Mesenchymal stem cell (in vitro differentiated cells and primary cell): ENCODE measurements around the gene CCDC80.
"Not testable (repeated sequence)": the region's sequence is repeated elsewhere in the genome, so short reads cannot be mapped to it uniquely, and the experiment has no call there.

Experiments used
- DNase-seq: peaks from one replicate; pipeline ENCODE4 v3.0.0-alpha.2; 2013
- H2AFZ ChIP-seq: one replicate; pipeline ENCODE4 v1.6.1; 2013; ENCODE audit warnings: low read depth, mild to moderate bottlenecking, control low read depth, inconsistent platforms, low read length, moderate library complexity
- H2AK5ac ChIP-seq: 2 replicates; pipeline ENCODE4 v1.6.1; 2013; ENCODE audit warnings: low read length, moderate library complexity, mild to moderate bottlenecking, inconsistent platforms; ENCODE audit not compliant: severe bottlenecking
- H2BK120ac ChIP-seq: one replicate; pipeline ENCODE4 v1.6.1; 2013; ENCODE audit warnings: low read depth, mild to moderate bottlenecking, inconsistent platforms, low read length, moderate library complexity
- H2BK12ac ChIP-seq, 2 experiments: one replicate each; pipeline ENCODE4 v1.6.1; 2013; ENCODE audit warnings: inconsistent platforms in 2 of 2, low read length in 2 of 2, mild to moderate bottlenecking in 2 of 2, moderate library complexity in 2 of 2, control low read depth in 1 of 2
- H2BK15ac ChIP-seq: one replicate; pipeline ENCODE4 v1.6.1; 2013; ENCODE audit warnings: mild to moderate bottlenecking, low read depth, inconsistent platforms; ENCODE audit not compliant: poor library complexity, severe bottlenecking
- H2BK5ac ChIP-seq: 2 replicates; pipeline ENCODE4 v1.6.1; 2013; ENCODE audit warnings: low read depth, mild to moderate bottlenecking, low read length, control low read depth, inconsistent platforms; ENCODE audit not compliant: poor library complexity, severe bottlenecking
- H3K14ac ChIP-seq, 2 experiments: one replicate each; pipeline ENCODE4 v1.6.1; 2013; ENCODE audit warnings: inconsistent platforms in 2 of 2, low read length in 2 of 2, control low read depth in 1 of 2, mild to moderate bottlenecking in 1 of 2, moderate library complexity in 1 of 2
- H3K18ac ChIP-seq, 2 experiments: one replicate each; pipeline ENCODE4 v1.6.1; 2013; ENCODE audit warnings: inconsistent platforms in 2 of 2, low read length in 2 of 2, control low read depth in 1 of 2, low read depth in 1 of 2, mild to moderate bottlenecking in 1 of 2
- H3K23ac ChIP-seq, 2 experiments: one replicate each; pipeline ENCODE4 v1.6.1; 2013; ENCODE audit warnings: inconsistent platforms in 2 of 2, low read length in 2 of 2, mild to moderate bottlenecking in 2 of 2, moderate library complexity in 2 of 2, control low read depth in 1 of 2
- H3K27ac ChIP-seq: 2 replicates; pipeline ENCODE4 v1.5.1; 2013; ENCODE audit warnings: mild to moderate bottlenecking, moderate library complexity, low read length, control low read depth, inconsistent platforms; ENCODE audit not compliant: poor library complexity, severe bottlenecking
- H3K27me3 ChIP-seq, 2 experiments: 2 replicates each; pipeline versions ENCODE4 v1.6.1 to v1.7.0; 2013; ENCODE audit warnings: low read length in 2 of 2, mild to moderate bottlenecking in 2 of 2, moderate library complexity in 2 of 2, control low read depth in 1 of 2, inconsistent platforms in 1 of 2; ENCODE audit not compliant: control insufficient read depth in 1 of 2, insufficient read depth in 1 of 2
- H3K36me3 ChIP-seq, 2 experiments: 2 replicates each; pipeline versions ENCODE4 v1.6.1 to v1.7.0; 2013; ENCODE audit warnings: low read length in 2 of 2, control low read depth in 1 of 2, inconsistent platforms in 1 of 2, low read depth in 1 of 2, mild to moderate bottlenecking in 1 of 2; ENCODE audit not compliant: insufficient read depth in 2 of 2, control insufficient read depth in 1 of 2
- H3K4ac ChIP-seq, 2 experiments: one replicate each; pipeline ENCODE4 v1.6.1; 2013; ENCODE audit warnings: inconsistent platforms in 2 of 2, low read length in 2 of 2, mild to moderate bottlenecking in 2 of 2, moderate library complexity in 2 of 2, control low read depth in 1 of 2, low read depth in 1 of 2
- H3K4me1 ChIP-seq: 2 replicates; pipeline ENCODE4 v1.6.1; 2013; ENCODE audit warnings: low read depth, low read length, control low read depth; ENCODE audit not compliant: control insufficient read depth, insufficient read depth
- H3K4me2 ChIP-seq: 2 replicates; pipeline ENCODE4 v1.6.1; 2013; ENCODE audit warnings: low read length, mild to moderate bottlenecking, inconsistent platforms; ENCODE audit not compliant: poor library complexity, severe bottlenecking
- H3K4me3 ChIP-seq, 2 experiments: 2 replicates each; pipeline versions ENCODE4 v1.5.1 to v1.7.0; 2013; ENCODE audit warnings: low read length in 2 of 2, mild to moderate bottlenecking in 2 of 2, control low read depth in 1 of 2, low read depth in 1 of 2; ENCODE audit not compliant: insufficient read depth in 1 of 2
- H3K79me1 ChIP-seq: replicated peaks from 2 replicates; pipeline ENCODE4 v1.6.1; 2013; ENCODE audit warnings: mild to moderate bottlenecking, control low read depth, low read length, inconsistent platforms; ENCODE audit not compliant: poor library complexity, severe bottlenecking
- H3K9ac ChIP-seq: 2 replicates; pipeline ENCODE4 v1.7.0; 2013; ENCODE audit warnings: mild to moderate bottlenecking, low read length, moderate library complexity
- H3K9me3 ChIP-seq: 2 replicates; pipeline ENCODE4 v1.7.0; 2013; ENCODE audit warnings: mild to moderate bottlenecking, low read length; ENCODE audit not compliant: control insufficient read depth
- H4K8ac ChIP-seq: one replicate; pipeline ENCODE4 v1.6.1; 2013; ENCODE audit warnings: inconsistent platforms, mild to moderate bottlenecking, low read length, moderate library complexity
- H4K91ac ChIP-seq: one replicate; pipeline ENCODE4 v1.6.1; 2013; ENCODE audit warnings: mild to moderate bottlenecking, low read length, inconsistent platforms
- WGBS: methylation state at CpG from one replicate; pipeline ENCODE4 v1.1.7; 2013; ENCODE audit warnings: mixed read lengths; 5-methylcytosine and 5-hydroxymethylcytosine counted together

Gene CCDC80

GRCh38 chr3:112568642-112569041 is 72.3 kb downstream of the CCDC80 start:
- no peak overlapping the region for H3K4ac ChIP-seq
- no peak overlapping the region for H3K14ac ChIP-seq
- no peak overlapping the region for H3K18ac ChIP-seq
- H3K9me3 ChIP-seq = no peaks in the 10 kb centered on the region
- no peak overlapping the region for H2AK5ac ChIP-seq
- no peak overlapping the region for H3K27ac ChIP-seq
- H4K8ac ChIP-seq = no peak overlapping the region
- H2BK120ac ChIP-seq = no peak overlapping the region
- no peak overlapping the region for H3K9ac ChIP-seq
- peaks cover 8% of the 10 kb centered on the region for H3K79me1 ChIP-seq
- H2BK15ac ChIP-seq = no peak overlapping the region
- no peak for DNase-seq
- H3K27me3 ChIP-seq = no peaks in the 10 kb centered on the region
- H2AFZ ChIP-seq = no peak overlapping the region
- 89% methylated on average over 2 of the region's 2 CpGs for WGBS
- no peak overlapping the region for H2BK5ac ChIP-seq
- H3K36me3 ChIP-seq = peaks cover 3 to 69% of the 10 kb centered on the region in 2 experiments
- H2BK12ac ChIP-seq = no peak overlapping the region
- no peak overlapping the region for H3K4me2 ChIP-seq
- no peak overlapping the region for H3K4me3 ChIP-seq
- no peak overlapping the region for H4K91ac ChIP-seq
- H3K23ac ChIP-seq = no peak overlapping the region
- no peaks in the 10 kb centered on the region for H3K4me1 ChIP-seq

GRCh38 chr3:112564940-112565305 is 76.0 kb downstream of the CCDC80 start:
- Histone ChIP-seq H3K36me3 (peaks cover 0 to 41% of the 10 kb centered on the region in 2 experiments), H3K27me3 (no peaks in the 10 kb centered on the region), H3K4me3 (no peak overlapping the region)

GRCh38 chr3:112564247-112564939 is 76.5 kb downstream of the CCDC80 start:
- not testable (repeated sequence) for H3K9me3 ChIP-seq, H2BK5ac ChIP-seq, H3K4ac ChIP-seq, H2AFZ ChIP-seq, H2BK120ac ChIP-seq, DNase-seq, H2AK5ac ChIP-seq, H2BK15ac ChIP-seq, H3K27ac ChIP-seq, H3K9ac ChIP-seq, H3K4me3 ChIP-seq, H3K18ac ChIP-seq, H3K79me1 ChIP-seq, H3K27me3 ChIP-seq, H3K14ac ChIP-seq, H4K91ac ChIP-seq, H2BK12ac ChIP-seq, H3K4me1 ChIP-seq, H3K4me2 ChIP-seq, H4K8ac ChIP-seq, H3K23ac ChIP-seq
- 75% methylated on average over 10 of the region's 15 CpGs for WGBS
- H3K36me3 ChIP-seq = peaks cover 0 to 35% of the 10 kb centered on the region in 2 experiments

More at GRCh38 chr3:112564940-112565305, 76.0 kb downstream of the CCDC80 start:
- Histone ChIP-seq H4K8ac (no peak overlapping the region), H2AK5ac (no peak overlapping the region), H3K27ac (no peak overlapping the region), H2BK5ac (no peak overlapping the region), H2BK15ac (no peak overlapping the region), H3K9me3 (no peaks in the 10 kb centered on the region), H3K4me2 (no peak overlapping the region), H2BK120ac (no peak overlapping the region), H2BK12ac (no peak overlapping the region), H3K23ac (no peak overlapping the region), H3K9ac (no peak overlapping the region), H3K14ac (no peak overlapping the region), H3K18ac (no peak overlapping the region), H2AFZ (no peak overlapping the region), H3K4ac (no peak overlapping the region), H4K91ac (no peak overlapping the region), H3K79me1 (peaks cover 5% of the 10 kb centered on the region), H3K4me1 (peaks cover 1% of the 10 kb centered on the region)
- no peak for DNase-seq

- 0% methylated on average over 54 of the region's 58 CpGs for WGBS
- Histone ChIP-seq H3K27me3 (no peaks in the 10 kb centered on the region), H2AFZ (peak within 1 kb of the TSS; percentile 94), H3K4me3 (peak within 1 kb of the TSS; percentile 98 to 99), H2BK15ac (peak within 1 kb of the TSS; percentile 44), H2AK5ac (no peak within 1 kb of the TSS), H2BK12ac (peak within 1 kb of the TSS; percentile 60 to 85), H3K79me1 (peaks cover 4% of the 10 kb centered on the region), H3K4me2 (peak within 1 kb of the TSS; percentile 79), H3K23ac (peak within 1 kb of the TSS in 1 of 2 experiments; percentile 94), H3K4ac (peak within 1 kb of the TSS; percentile 35 to 81), H4K91ac (peak within 1 kb of the TSS; percentile 88), H3K27ac (peak within 1 kb of the TSS; percentile 92), H4K8ac (peak within 1 kb of the TSS; percentile 87), H3K4me1 (peaks cover 1% of the 10 kb centered on the region), H3K36me3 (peaks cover 4 to 29% of the 10 kb centered on the region in 2 experiments), H3K18ac (peak within 1 kb of the TSS; percentile 95 to 99), H2BK120ac (peak within 1 kb of the TSS; percentile 87), H3K9ac (peak within 1 kb of the TSS; percentile 99), H2BK5ac (peak within 1 kb of the TSS; percentile 83), H3K14ac (peak within 1 kb of the TSS in 1 of 2 experiments; percentile 93), H3K9me3 (no peaks in the 10 kb centered on the region)
- DNase-seq = peak; percentile 99
Measured at GRCh38 chr3:112561734-112562529, 79.0 kb downstream of the CCDC80 start, which contains the start of the genes ATG3 and SLC35A5. Gene ATG3, minus strand, starts transcription at chr3:112561962. Its CDS starts 434 bp downstream, at chr3:112561528. Gene SLC35A5, plus strand, starts transcription at chr3:112562045. Its CDS starts 1,359 bp downstream, at chr3:112563404.
